Ovary (tissue), 9 donors: Measurements from ENCODE around the gene RAPH1. TPM values are rescaled to one million over a fixed set of nuclear protein-coding genes. Genes with fewer than 3 reads are reported as not detected.
"Not testable (repeated sequence)": the region's sequence is repeated elsewhere in the genome, so short reads cannot be mapped to it uniquely, and the experiment has no call there.

Source experiments
- DNase-seq, 5 donors: peaks; one replicate each; pipeline ENCODE4 v3.0.0-alpha.2; 2019 to 2020
- H3K27ac ChIP-seq, 2 donors: fragments of 200-600 bp; one replicate each; pipeline versions ENCODE4 v1.5.1 to v1.8.0; 2019 to 2022
- H3K27me3 ChIP-seq: fragments of 200-600 bp; one replicate; pipeline ENCODE4 v1.8.0; 2022
- H3K36me3 ChIP-seq: fragments of 200-600 bp; sonication (generic); one replicate; pipeline ENCODE4 v1.5.1; 2019
- H3K4me1 ChIP-seq: one replicate; pipeline ENCODE4 v1.8.1; 2013; ENCODE audit warnings: mild to moderate bottlenecking, moderate library complexity; ENCODE audit not compliant: insufficient read depth
- H3K4me3 ChIP-seq: fragments of 200-600 bp; sonication (generic); one replicate; pipeline ENCODE4 v1.5.1; 2017
- H3K9me3 ChIP-seq, 2 donors: fragments of 200-600 bp in 1 of 2; sonication (generic) in 1 of 2; one replicate each; pipeline versions ENCODE4 v1.5.1 to v1.8.1; 2013 to 2019; ENCODE audit warnings: mild to moderate bottlenecking in 1 of 2, moderate library complexity in 1 of 2
- CTCF ChIP-seq, 3 donors: fragments of 450-650 bp in 2 of 3; fragments of 200-600 bp in 1 of 3; IDR thresholded peaks; one replicate each; pipeline versions ENCODE4 v1.5.1 to v1.8.0; 2016 to 2022; ENCODE audit warnings: antibody characterized with exemption in 3 of 3, mild to moderate bottlenecking in 1 of 3
- EP300 ChIP-seq: sonication (generic); formaldehyde crosslinking; IDR thresholded peaks from one replicate; pipeline ENCODE4 v1.6.1; 2017; ENCODE audit warnings: antibody characterized with exemption
- POLR2A ChIP-seq: fragments of 450-650 bp; IDR thresholded peaks from one replicate; pipeline ENCODE4 v1.6.1; 2017; ENCODE audit warnings: antibody characterized with exemption, mild to moderate bottlenecking, moderate library complexity
- WGBS, 3 donors: extraction: QIAGEN DNeasy Blood & Tissue Kit in 1 of 3; methylation state at CpG; one replicate each; pipeline versions ENCODE4 v1.1.5 to v1.1.7; 2013 to 2017; 5-methylcytosine and 5-hydroxymethylcytosine counted together
- intact Hi-C, 4 donors: fragments of 100-400 bp; cut with DNase I; formaldehyde crosslinking; loops; one replicate each; pipeline versions ENCODE4 v1.11.0 to v1.15.1; 2022 to 2023
- polyA plus RNA-seq, 2 donors: library from polyadenylated mRNA; stranded (reverse); fragments of 200-250 nt in 1 of 2; fragments of 350-450 nt in 1 of 2; fragmentation: Illumina TruSeq in 1 of 2; extraction: RNeasy Lipid Tissue Mini Kit (QIAGEN cat#74804) in 1 of 2; gene quantifications; one replicate each; pipeline ENCODE4 v1.2.3, GENCODE V29; 2013 to 2014
- total RNA-seq, 7 donors: library from RNA; depleted of rRNA in 2 of 7; stranded (reverse); fragments of >200 nt in 2 of 7; fragmentation: NEBNext Ultra II Directional in 3 of 7; extraction: Animal tissue kit (Norgen Biotek cat#: 25700) in 3 of 7; gene quantifications; one replicate each; pipeline versions ENCODE4 v1.1.0 to v1.2.4, GENCODE V29; 2016 to 2023
- donor health status: DM: no; HTN: no; CAD: no; lungs with moderate emphysema.
- donor health status: DM: no; HTN: no; CAD: no.
- donor health status: Bipolar disorder and iron deficiency.
- donor health status: DM: yes; HTN: yes; CAD: no.
- donor health status: DM: no; HTN: no; CAD: no.
- donor health status: DM: yes; HTN: yes; CAD: no.

The RAPH1 gene
- total and polyA plus RNA-seq, 9 donors: 2.7 to 23.5 (median 10.5) TPM

- no peak for TF ChIP-seq EP300
- no peak for TF ChIP-seq POLR2A
- no peak for TF ChIP-seq CTCF (IDR thresholded peaks at IDR 0.05)
- intact Hi-C loops: no loop called here
- no peak for DNase-seq
- WGBS, 3 donors: 50 to 71% (median 67%) methylated on average over 1 of the region's 1 CpG
- Histone ChIP-seq H3K4me1 (no peaks in the 10 kb centered on the region), H3K27ac (no peak overlapping the region), H3K36me3 (no peaks in the 10 kb centered on the region), H3K27me3 (no peaks in the 10 kb centered on the region), H3K4me3 (no peak overlapping the region), H3K9me3 (no peaks in the 10 kb centered on the region)
Measured at GRCh38 chr2:203396667-203397066, 138.4 kb downstream of the RAPH1 start.

GRCh38 chr2:203395858-203396257 lies 139.2 kb downstream of the RAPH1 start:
- intact Hi-C loops: loop anchor here in 1 of 4 donors (1.0 kb wide), 1 partner anchor 17 kb away; no protein-coding TSS in a partner anchor
- Histone ChIP-seq H3K4me3 (no peak overlapping the region), H3K36me3 (no peaks in the 10 kb centered on the region), H3K27ac (no peak overlapping the region), H3K4me1 (no peaks in the 10 kb centered on the region), H3K9me3 (no peaks in the 10 kb centered on the region), H3K27me3 (no peaks in the 10 kb centered on the region)
- TF ChIP-seq POLR2A (no peak), EP300 (no peak), CTCF (IDR thresholded peaks at IDR 0.05) (no peak)
- 91 to 95% (median 95%) methylated on average over 2 of the region's 2 CpGs for WGBS, 3 donors
- no peak for DNase-seq

GRCh38 chr2:203394519-203395227 lies 140.4 kb downstream of the RAPH1 start:
- DNase-seq: no peak
- no peaks in the 10 kb centered on the region for H3K9me3 ChIP-seq
- intact Hi-C loops: loop anchor here in 1 of 4 donors (1.0 kb wide), 1 partner anchor 19 kb away; no protein-coding TSS in a partner anchor
- H3K27ac ChIP-seq: no peak overlapping the region
- no peaks in the 10 kb centered on the region for H3K4me1 ChIP-seq
- no peaks in the 10 kb centered on the region for H3K27me3 ChIP-seq
- no peaks in the 10 kb centered on the region for H3K36me3 ChIP-seq
- H3K4me3 ChIP-seq: no peak overlapping the region
- WGBS, 3 donors: 91 to 95% (median 95%) methylated on average over 9 of the region's 9 CpGs
- TF ChIP-seq CTCF (IDR thresholded peaks at IDR 0.05): no peak
- no peak for TF ChIP-seq EP300
- TF ChIP-seq POLR2A: no peak

- H3K4me3 ChIP-seq, intact Hi-C loops, H3K9me3 ChIP-seq, DNase-seq, H3K36me3 ChIP-seq, H3K27me3 ChIP-seq, H3K4me1 ChIP-seq, H3K27ac ChIP-seq: not testable (repeated sequence)
- WGBS, 3 donors: 84 to 96% (median 87%) methylated on average over 6 of the region's 6 CpGs
Measured at GRCh38 chr2:203388153-203388552, 146.9 kb downstream of the RAPH1 start.

- Histone ChIP-seq H3K27me3 (no peaks in the 10 kb centered on the region), H3K27ac (no peak overlapping the region), H3K4me1 (no peaks in the 10 kb centered on the region), H3K4me3 (no peak overlapping the region), H3K9me3 (no peaks in the 10 kb centered on the region), H3K36me3 (no peaks in the 10 kb centered on the region)
- no peak for TF ChIP-seq EP300
- no peak for TF ChIP-seq CTCF (IDR thresholded peaks at IDR 0.05)
- no peak for TF ChIP-seq POLR2A
- intact Hi-C loops: no loop called here
- no peak for DNase-seq
- WGBS, 3 donors: 90 to 97% (median 92%) methylated on average over 1 of the region's 1 CpG
Measured at GRCh38 chr2:203383038-203383437, 152.1 kb downstream of the RAPH1 start.
